Muscle layer of duodenum (tissue), 2 donors: Measurements from ENCODE around the gene PDGFD.

ENCODE experiments used
- H3K27ac ChIP-seq: one replicate; pipeline ENCODE4 v1.7.0; 2013; ENCODE audit warnings: mild to moderate bottlenecking, low read length
- H3K27me3 ChIP-seq: one replicate; pipeline ENCODE4 v1.7.0; 2013; ENCODE audit warnings: low read depth, mild to moderate bottlenecking, control low read depth, low read length
- H3K36me3 ChIP-seq, 2 donors: one replicate each; pipeline ENCODE4 v1.7.0; 2013; ENCODE audit warnings: low read length in 2 of 2, control low read depth in 1 of 2, mild to moderate bottlenecking in 1 of 2; ENCODE audit not compliant: insufficient read depth in 2 of 2, control insufficient read depth in 1 of 2
- H3K4me1 ChIP-seq, 2 donors: one replicate each; pipeline ENCODE4 v1.7.0; 2013; ENCODE audit warnings: low read length in 2 of 2, mild to moderate bottlenecking in 2 of 2, control low read depth in 1 of 2, moderate library complexity in 1 of 2; ENCODE audit not compliant: insufficient read depth in 2 of 2, control insufficient read depth in 1 of 2
- H3K4me3 ChIP-seq, 2 donors: one replicate each; pipeline ENCODE4 v1.7.0; 2013; ENCODE audit warnings: low read length in 2 of 2, low read depth in 1 of 2, mild to moderate bottlenecking in 1 of 2
- H3K9me3 ChIP-seq, 2 donors: one replicate each; pipeline ENCODE4 v1.7.0; 2013; ENCODE audit warnings: low read length in 2 of 2, control low read depth in 1 of 2, mild to moderate bottlenecking in 1 of 2; ENCODE audit not compliant: control insufficient read depth in 1 of 2
- donor health status: healthy.

The PDGFD gene

DNA sequence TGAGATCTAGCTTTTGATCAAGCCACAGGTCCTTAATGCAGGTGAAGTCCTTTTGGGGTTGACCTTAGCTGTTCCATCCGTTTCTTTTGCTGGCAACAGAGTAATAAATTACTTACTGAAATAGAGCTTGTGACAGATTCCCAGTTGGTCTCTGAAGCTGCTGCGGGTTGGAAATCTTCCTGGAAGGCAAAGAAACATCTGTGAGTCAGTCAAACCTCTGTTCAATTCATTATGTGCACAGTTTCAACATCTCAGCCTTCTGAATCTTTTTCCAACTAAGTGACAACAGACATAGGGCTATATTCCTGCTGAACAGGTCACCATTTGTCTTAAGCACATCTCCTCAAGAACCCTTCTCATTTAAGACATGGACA, 216.4 kb downstream of the PDGFD start:
- no peaks in the 10 kb centered on the region for H3K9me3 ChIP-seq
- H3K4me3 ChIP-seq = no peak overlapping the region
- no peaks in the 10 kb centered on the region for H3K27me3 ChIP-seq
- H3K27ac ChIP-seq = no peak overlapping the region
- no peaks in the 10 kb centered on the region for H3K4me1 ChIP-seq
- no peaks in the 10 kb centered on the region for H3K36me3 ChIP-seq

DNA sequence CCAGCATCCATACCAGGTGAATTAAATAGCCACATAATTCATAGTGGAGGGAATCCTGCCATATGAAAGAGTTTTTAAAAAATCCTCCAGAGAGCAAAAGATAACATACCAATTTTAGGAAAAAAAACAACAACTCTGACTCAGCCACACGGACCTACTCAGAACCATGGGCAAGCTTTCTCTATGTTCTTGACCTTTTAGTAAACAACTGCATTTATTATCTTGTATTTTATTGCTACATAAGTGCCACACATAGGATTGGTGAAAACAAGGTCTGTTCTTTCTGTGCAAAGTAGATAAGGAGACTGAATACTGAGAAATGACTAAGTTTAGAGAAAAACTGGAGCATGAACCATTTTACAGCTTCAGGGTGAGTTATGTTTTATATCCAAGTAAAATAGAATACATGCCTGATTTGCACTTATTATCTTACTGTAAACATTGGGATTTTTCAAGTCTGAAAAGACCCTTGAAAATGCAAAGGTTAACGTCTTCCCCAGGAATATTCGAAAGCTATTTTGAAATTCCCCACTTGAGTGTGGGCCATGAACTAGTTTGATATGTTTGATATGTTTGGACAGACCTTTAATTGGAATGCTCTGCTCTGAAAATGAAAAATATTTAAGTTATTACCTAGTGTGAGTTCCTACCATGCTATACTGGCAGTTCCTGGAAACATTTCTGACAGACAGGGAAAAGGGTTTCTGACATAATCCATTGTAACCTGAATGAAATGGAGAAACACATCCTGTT, 217.0 kb downstream of the PDGFD start:
- Histone ChIP-seq H3K4me3 (no peak overlapping the region), H3K36me3 (no peaks in the 10 kb centered on the region), H3K27me3 (no peaks in the 10 kb centered on the region), H3K9me3 (no peaks in the 10 kb centered on the region), H3K4me1 (no peaks in the 10 kb centered on the region), H3K27ac (no peak overlapping the region)

DNA sequence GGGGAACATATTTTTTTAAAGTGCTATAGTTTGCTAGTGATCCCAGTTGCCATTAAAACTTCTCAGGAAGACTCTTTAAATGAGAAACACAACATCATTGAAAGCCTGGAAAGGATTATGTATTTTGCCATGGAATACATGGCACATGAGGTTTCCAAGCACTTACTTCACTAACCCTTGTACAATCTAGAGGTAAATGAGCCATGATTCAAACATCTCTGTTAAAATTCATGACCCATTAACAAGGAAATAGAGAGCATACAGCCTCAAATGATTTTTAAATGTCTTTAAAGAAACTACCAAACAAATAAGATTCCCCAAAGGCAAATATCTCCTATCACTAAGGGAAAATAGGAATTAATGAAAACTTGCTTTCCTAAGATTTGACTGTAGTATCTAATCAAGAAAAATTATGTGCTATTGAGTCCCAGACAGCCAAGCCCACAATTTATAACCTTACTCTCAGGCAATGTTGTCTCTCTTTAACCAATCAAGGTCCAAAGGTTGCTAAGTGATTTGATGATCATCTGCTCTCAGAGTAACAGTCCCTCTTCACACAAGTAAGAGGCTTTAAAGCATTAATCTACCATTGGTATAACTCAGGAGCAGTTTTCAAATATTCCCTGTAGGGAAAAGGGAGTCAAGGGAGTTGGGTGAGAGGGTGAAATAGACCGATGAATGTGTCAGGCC, 219.6 kb downstream of the PDGFD start:
- Histone ChIP-seq H3K9me3 (no peaks in the 10 kb centered on the region), H3K27ac (no peak overlapping the region), H3K27me3 (no peaks in the 10 kb centered on the region), H3K4me1 (no peaks in the 10 kb centered on the region), H3K4me3 (no peak overlapping the region), H3K36me3 (no peaks in the 10 kb centered on the region)

DNA sequence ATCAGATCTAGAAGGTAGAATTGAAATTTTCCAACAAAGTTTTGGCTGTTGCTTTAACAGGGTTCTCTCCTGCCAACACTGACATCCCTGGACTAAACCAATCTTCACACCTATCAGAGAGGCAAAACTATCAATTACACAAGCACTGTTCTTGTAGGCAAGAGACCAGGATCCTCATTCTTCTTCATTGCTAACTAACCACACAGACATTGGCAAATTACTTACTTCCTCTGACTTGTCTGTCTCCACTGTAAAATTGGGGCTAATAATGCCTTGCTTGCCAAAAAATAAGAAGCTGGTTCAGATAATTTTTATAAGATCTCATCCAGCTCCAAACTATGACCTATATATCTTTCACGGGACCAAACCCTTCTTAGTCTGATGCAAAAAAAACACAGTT, 221.3 kb downstream of the PDGFD start:
- H3K4me1 ChIP-seq = no peaks in the 10 kb centered on the region
- H3K27ac ChIP-seq = no peak overlapping the region
- H3K36me3 ChIP-seq = no peaks in the 10 kb centered on the region
- no peaks in the 10 kb centered on the region for H3K9me3 ChIP-seq
- H3K4me3 ChIP-seq = no peak overlapping the region
- H3K27me3 ChIP-seq = no peaks in the 10 kb centered on the region

DNA sequence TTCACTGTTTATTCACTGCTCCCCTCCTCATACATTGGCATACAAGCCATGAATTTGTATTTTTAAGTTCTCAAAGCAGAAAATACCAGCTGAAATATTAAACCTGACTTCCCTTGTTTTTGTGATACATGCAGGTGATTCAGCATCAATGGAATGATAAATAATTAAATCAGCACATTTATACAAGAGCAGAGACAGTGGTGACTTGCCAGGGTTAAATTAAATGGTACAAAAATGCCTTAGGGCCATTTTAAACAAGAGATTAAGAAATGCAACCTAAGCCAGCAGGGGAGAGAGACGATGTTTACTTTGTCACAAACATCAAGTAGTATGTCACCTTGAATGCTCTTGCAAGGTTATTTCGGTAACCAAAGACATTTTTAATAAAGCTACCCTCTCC, 223.4 kb downstream of the PDGFD start:
- no peak overlapping the region for H3K4me3 ChIP-seq
- H3K9me3 ChIP-seq = no peaks in the 10 kb centered on the region
- no peaks in the 10 kb centered on the region for H3K36me3 ChIP-seq
- H3K27me3 ChIP-seq = no peaks in the 10 kb centered on the region
- no peak overlapping the region for H3K27ac ChIP-seq
- no peaks in the 10 kb centered on the region for H3K4me1 ChIP-seq

DNA sequence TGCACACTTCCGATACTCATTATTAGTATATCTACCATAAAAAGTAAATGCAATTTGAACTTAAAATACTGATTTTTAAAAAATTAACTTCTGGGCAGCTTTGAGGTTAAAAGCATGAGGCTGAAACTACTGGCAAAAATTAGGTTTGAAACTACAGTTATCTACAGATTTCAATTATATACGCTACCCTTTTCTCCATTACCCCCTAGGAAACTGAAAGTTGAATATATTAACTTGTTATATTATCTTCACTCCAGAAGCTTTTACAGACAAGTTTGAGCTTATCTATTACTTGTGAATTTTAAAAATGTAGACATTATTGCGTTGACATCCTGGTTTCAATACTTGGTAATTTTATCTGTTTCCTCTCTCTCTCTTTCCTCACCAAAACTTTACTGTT, 224.3 kb downstream of the PDGFD start:
- Histone ChIP-seq H3K27ac (no peak overlapping the region), H3K9me3 (no peaks in the 10 kb centered on the region), H3K27me3 (no peaks in the 10 kb centered on the region), H3K36me3 (no peaks in the 10 kb centered on the region), H3K4me1 (no peaks in the 10 kb centered on the region), H3K4me3 (no peak overlapping the region)

DNA sequence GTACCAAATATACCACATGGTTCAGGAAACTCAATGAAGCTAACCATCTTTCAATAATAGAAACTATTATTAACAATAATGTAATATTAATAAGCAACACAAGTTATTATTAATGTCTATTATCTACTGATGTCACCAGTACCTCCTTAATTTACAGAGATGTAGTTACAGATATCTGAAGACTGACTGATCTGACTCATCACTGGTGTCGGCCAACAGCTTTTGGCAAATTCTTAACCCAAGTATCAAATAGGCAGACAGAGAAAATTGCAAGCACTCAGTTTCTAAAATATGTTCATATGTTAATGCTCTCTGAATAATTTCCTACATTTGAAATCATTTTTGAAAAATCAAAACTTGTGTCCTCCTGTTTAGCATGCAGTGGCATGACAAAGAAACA, 227.9 kb downstream of the PDGFD start:
- Histone ChIP-seq H3K36me3 (no peaks in the 10 kb centered on the region), H3K4me3 (no peak overlapping the region), H3K27ac (no peak overlapping the region), H3K9me3 (no peaks in the 10 kb centered on the region), H3K4me1 (no peaks in the 10 kb centered on the region), H3K27me3 (no peaks in the 10 kb centered on the region)

DNA sequence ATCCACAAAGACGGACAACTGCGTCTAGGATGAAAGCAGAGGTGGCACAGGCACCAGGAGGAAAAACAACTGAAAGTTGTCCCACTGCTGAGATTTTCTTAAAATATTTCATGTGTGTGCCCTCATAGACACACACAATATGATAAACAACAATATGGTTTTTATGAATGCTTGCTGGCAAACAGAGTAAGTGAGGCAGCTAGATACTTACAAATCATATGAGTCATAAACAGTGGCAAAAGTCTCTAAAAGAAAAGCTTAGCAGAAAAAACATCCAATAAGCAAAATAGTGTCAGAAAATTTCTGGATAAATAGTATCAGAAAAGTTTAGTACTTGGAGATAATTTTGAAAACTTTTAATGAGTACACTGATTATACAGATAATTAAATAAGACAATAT, 228.7 kb downstream of the PDGFD start:
- H3K4me3 ChIP-seq = no peak overlapping the region
- H3K27ac ChIP-seq = no peak overlapping the region
- no peaks in the 10 kb centered on the region for H3K4me1 ChIP-seq
- no peaks in the 10 kb centered on the region for H3K36me3 ChIP-seq
- no peaks in the 10 kb centered on the region for H3K9me3 ChIP-seq
- H3K27me3 ChIP-seq = no peaks in the 10 kb centered on the region

DNA sequence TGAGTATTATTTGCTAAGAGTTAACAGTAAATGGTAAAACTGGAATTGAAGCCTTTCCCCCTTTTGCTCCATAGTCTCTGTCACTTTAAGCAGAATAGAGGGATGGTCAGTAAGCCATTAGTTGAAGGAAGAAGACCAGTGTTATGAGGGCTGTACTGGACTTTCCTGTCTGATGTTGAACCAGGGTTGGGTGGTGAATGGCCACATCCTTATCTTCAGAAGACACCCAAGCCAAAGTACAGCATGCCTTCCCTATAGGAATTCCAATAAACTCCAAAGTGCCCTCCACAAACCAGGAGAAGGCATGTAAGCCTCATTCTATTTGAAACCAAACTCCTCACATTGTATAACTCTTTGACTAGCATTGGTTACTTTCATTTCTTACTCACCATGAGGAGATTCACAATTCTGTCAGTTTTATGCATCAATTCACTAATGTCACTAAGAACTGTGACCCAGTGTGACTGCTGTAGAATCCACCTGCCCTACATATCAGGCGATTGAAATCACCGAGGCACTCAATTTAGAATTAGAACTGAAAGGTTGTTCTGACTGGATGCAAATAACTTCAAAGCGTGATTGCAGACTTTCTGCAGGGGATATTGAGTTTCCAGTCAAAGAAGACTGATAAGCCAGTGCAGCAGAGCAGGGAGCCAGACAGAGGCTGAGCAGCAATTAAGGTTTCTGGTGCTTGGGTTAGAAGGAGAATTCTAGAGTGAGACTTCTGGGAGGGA, 234.6 kb downstream of the PDGFD start:
- no peaks in the 10 kb centered on the region for H3K36me3 ChIP-seq
- no peak overlapping the region for H3K4me3 ChIP-seq
- no peaks in the 10 kb centered on the region for H3K27me3 ChIP-seq
- H3K27ac ChIP-seq = no peak overlapping the region
- H3K9me3 ChIP-seq = no peaks in the 10 kb centered on the region
- H3K4me1 ChIP-seq = peaks cover 0 to 8% of the 10 kb centered on the region in 2 donors

DNA sequence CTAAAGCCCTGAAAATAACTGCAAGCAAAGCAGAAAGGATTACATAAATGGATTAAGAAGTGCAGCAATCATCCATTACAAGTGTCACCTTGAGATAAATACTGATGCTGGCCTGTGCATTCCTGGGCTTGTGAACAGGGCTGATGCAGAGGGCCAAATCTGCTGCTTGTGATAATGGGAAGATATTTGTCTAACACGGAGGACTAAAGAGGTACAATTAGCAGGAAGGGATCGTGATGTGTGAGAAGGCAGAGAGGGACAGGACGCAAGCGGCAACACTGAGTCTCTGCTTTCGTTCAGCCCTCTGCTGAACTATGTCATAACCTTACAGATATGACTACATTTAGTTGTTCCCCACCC, 235.2 kb downstream of the PDGFD start:
- no peak overlapping the region for H3K4me3 ChIP-seq
- H3K4me1 ChIP-seq = peaks cover 0 to 8% of the 10 kb centered on the region in 2 donors
- H3K36me3 ChIP-seq = no peaks in the 10 kb centered on the region
- no peaks in the 10 kb centered on the region for H3K9me3 ChIP-seq
- no peak overlapping the region for H3K27ac ChIP-seq
- no peaks in the 10 kb centered on the region for H3K27me3 ChIP-seq

DNA sequence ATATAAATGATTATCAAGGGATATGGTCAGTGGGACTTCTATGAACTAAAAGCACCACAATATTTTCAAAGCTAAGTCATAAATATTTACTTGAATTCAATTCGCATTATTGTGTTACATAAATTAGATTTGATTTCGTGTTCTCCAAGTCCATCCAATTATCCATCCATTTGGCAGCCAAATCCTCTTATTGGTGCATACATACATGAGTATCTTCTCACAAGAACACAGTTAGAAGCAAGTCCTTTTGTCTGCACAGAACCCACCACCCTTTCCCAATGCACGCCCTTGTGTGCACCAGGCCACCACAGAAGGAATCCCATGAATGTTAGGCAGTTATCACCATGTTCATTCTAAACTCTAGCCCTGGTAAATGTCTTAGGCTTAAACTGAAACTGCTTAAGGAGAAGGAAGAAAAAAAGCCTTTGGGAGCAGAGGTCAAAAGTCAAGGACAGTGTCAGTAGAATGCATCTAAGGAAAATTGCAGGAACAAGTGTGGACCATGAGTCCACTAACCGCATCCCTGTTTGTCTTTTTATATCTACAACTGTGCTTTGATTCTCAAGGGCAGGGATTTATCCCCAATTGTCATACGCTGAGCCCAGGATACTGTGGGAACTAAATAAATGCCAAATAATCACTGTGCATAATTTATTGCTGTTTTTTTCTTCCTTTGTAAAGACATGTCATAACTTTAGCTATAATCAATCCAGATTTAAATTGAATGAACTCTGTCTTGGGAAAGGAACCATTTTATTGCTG, 235.7 kb downstream of the PDGFD start:
- H3K9me3 ChIP-seq = no peaks in the 10 kb centered on the region
- no peak overlapping the region for H3K4me3 ChIP-seq
- no peaks in the 10 kb centered on the region for H3K36me3 ChIP-seq
- no peaks in the 10 kb centered on the region for H3K27me3 ChIP-seq
- H3K27ac ChIP-seq = no peak overlapping the region
- H3K4me1 ChIP-seq = peaks cover 0 to 8% of the 10 kb centered on the region in 2 donors
